NCI-H524 (cell line): ENCODE data around the gene DLGAP5.

Experiments
- DNase-seq, 2 experiments: peaks; one replicate each; lab custom pipeline; 2025; lab: John Stamatoyannopoulos, UW

Gene DLGAP5

DNA sequence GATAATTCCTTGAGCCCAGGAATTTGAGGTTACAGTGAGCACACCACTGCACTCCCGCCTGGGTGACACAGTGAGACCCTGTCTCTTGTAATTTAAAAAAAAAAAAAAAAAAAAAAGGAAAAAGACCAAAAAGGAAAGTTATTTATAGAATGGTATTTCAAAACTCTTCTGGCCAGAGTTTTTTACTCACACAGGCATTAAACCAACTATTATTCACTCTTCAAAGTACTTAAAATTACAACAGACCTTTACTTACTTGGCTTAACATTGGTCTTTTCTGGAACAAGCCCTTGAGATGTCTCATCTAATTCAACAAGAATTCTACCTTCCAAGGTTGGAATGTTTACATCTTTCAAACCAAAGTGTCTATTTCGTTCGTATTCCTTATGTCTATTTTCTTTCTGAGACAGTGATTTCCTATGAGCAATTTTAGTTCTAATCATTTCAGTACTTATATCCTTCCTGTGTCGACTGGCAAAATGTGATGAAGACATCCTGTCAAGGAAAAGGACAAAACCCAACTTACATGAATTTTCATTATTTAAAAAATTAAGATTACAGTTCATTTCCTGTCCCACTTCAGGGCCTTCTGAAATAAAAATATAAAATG lies 2.6 kb downstream of the DLGAP5 start:
- no peak for DNase-seq

DNA sequence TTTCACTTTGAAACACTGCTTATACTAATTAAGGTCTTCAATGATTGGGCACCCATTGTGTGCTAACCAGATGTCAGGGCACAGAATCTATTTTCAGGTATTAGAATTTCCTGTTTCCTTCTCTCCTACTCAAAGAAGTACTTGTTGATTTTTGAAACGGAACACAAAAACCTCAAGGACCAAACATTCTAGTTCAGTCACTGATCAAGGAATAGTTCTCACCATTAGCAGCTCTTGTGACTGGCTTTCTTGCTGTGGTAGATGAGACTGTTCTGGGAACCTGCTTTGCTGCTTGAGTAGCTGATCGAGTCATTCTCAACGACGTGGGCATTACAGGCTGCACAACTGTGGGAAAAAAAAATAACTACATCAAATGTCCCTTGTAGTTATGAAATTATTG lies 11.0 kb downstream of the DLGAP5 start:
- no peak for DNase-seq

DNA sequence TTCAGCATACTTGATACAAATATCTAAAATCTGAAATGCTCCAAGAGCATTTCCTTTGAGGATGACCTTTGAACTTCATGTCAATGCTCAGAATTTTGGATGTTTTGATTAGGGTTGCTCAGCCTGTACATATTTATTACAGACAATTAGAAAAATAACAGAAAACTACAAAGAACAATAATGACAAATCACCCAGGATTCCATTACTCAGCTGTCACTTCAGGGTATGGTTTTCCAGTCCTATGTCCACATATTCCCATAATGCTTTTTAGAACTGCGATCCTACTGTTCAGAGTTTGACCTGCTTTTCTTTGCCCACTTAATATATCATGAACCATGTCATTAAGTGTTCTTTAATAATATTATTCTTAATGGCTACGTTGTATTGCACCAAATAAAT lies 11.4 kb downstream of the DLGAP5 start:
- DNase-seq = no peak

DNA sequence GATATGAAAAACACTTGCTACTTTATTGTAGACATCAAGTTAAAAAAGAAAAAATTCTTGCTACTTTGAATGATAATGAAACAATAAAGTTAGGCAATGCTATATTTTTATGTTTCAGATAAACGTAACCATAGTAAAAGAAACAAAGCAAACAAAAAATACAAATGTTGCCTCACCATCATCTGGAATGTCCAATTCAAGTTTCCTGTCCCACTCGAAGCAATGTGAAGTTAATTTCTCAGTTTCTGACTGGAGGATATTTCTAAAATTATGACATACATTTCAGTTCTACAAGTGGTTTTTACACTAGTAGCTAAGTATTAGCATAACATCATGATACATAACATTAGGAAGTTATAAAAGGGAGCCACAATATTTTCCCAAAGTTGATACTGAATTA lies 20.9 kb downstream of the DLGAP5 start:
- no peak for DNase-seq

DNA sequence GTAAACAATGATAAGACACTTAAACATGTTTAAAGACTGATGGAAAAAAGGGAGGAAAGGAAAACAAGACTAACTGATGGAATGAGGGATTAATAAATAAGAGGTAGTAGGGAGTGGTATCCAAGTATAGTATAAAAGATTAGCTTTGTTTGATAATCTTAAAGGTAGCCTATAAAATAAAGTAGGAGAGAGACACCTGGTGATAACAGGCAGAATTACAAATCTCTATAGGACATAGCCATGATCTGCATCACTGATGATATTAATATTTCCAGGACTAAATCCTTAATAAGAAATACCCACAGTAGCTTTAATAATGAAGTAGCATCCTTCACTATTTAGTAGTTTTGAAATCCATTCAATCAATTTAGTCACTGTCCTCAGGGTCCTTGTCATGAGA lies 30.4 kb downstream of the DLGAP5 start:
- peak in 1 of 2 experiments; percentile 62 for DNase-seq

DNA sequence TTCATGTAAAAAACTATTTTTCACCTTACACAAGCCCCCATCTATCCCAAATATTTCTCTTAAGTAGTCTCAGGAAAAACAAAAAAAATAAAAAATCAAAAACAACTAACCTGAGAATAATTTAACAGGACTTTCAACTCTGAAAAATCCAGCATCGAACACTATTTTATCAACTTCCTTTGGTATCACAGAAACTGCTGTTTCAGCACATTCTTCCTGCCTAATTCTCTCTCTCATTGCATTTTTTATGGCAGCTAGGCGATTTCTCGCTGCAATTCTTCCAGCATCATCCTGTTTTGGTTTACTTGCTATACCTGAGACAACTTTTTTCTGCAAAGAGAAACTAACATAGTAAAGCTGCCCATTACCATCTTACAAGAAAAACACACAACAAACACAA lies 33.0 kb downstream of the DLGAP5 start:
- no peak for DNase-seq

DNA sequence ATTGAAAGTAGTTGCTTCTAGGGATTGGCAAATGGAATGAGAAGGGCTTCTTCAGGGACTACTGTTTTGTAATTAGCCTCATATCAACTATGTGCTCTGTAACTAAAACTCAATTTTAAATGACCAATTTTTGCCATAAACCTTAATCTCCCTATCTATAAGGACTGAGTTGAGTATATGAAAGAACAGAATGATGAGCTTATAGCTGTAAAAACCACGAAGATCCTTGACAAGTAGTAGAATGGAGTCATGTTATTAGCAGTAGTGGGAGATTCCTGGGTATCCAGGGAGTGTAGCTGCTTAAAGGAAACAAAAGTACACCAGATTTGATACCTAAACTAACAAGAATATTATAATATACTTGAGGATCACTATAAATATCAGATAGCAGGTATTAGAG lies 34.3 kb downstream of the DLGAP5 start:
- DNase-seq = no peak

DNA sequence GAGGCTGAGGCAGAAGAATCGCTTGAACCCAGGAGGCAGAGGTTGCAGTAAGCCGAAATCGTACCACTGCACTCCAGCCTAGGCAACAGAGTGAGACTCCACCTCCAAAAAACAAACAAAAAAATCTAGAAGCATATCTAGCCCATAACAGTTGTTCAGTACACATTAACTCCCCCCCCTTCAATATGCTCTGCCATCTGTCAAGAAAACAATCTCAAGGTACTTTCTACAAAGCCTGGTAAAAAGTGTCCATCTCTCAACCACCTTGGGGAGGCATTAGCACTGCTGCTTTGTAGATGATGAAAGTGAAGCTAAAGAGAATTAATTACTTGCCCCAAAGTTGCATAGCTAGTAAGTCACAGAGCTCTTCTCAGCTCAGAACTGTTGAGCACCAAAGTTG lies 37.4 kb downstream of the DLGAP5 start:
- DNase-seq = peak; percentile 90 to 98

DNA sequence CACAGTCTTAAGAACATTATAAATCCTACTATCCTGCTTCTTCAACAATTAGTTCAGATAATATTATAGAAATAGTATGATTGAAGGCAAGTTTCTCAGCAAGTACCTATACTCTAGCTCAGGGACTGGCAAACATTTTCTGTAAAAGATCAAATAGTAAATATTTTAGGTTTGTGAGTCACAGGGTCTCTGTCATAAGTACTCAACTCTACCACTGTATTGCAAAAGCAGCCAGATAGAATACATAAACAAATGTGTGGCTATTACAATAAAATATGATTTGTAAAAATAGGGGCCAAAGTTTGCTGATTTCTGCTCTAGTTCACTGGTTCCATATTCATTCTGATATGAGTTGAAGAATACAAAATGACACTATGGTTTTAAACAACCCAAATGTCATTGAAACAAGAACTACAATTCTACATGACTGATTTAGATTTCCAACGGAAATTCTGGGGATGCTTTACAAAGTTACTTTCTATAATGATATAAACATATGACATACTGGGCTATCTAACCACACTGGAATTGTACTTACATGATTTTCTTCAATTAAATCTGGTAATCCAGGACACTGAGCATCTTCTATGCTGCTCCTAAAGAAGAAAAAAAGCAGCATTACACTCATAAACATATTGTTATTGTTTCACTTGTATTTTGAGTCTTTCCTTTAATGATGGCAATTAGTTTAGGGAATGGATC lies 39.2 kb downstream of the DLGAP5 start:
- DNase-seq = no peak

DNA sequence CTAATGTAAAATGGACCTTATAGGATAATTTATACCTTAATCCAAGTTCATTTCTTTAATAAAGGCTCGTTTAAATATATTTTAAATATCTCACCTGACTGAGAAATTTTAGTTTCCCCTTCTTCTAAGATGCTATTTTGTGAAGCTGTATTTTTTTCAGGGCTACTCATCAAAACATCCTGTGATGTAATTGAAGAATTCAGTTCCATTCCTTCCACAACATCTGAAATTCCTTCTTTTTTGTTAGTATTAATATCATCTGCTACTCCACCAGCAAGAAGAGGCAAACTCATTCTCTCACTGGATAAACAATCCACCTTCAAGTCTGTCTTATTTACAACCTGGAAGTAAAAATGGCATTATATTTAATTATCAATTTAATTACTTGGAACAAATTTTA lies 39.8 kb downstream of the DLGAP5 start:
- no peak for DNase-seq

DNA sequence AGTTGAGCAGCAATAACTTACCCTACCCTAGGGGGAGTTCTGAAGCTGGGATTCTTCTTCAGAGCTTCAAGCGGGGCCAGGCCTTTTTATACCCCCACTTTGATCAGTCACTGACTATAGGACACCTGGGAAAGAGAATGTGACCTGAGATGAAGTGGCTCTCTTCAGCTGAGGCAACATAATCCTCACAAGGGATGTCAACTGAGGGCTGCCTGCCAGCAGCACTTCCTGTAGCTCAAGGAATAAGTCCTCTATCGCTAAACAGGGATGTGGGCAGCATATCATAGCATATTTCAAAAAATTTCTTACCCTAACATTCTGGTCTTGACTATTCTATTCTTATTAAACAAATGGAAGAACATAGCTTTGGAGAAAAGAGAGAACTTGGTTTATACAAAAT lies 45.0 kb downstream of the DLGAP5 start:
- no peak for DNase-seq

DNA sequence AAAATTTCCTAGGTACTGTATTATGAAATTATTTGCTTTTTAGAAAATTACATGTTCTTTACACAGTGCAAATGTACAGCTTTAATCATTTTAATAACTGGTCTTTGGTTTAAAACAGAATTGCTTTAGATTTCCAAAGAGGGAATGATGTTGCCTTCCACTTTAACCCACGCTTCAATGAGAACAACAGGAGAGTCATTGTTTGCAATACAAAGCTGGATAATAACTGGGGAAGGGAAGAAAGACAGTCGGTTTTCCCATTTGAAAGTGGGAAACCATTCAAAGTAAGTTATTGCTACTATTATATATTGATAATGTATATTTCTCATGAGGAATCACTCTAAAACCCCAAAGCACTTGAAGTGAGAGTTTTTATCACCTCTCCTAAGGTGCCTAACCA lies 48.9 kb downstream of the DLGAP5 start:
- DNase-seq = no peak

DNA sequence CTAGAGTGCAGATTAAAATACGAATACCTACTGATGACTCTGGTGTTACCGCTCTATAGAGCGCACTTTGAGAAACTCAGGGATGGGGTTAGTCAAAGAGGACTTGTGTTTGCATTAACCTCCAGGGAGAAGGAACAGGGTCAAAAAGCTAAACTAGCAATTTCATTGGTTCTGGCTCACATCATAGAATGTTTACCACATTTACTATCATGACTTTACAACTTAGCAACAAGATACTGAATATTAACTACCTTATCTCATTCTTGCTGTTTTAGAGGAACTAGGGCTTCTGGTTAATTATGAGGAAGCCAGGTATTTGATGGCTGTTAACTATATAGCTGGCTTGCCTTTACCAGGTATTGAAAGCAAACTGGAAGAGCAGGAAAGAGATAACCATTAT lies 49.6 kb downstream of the DLGAP5 start:
- no peak for DNase-seq

DNA sequence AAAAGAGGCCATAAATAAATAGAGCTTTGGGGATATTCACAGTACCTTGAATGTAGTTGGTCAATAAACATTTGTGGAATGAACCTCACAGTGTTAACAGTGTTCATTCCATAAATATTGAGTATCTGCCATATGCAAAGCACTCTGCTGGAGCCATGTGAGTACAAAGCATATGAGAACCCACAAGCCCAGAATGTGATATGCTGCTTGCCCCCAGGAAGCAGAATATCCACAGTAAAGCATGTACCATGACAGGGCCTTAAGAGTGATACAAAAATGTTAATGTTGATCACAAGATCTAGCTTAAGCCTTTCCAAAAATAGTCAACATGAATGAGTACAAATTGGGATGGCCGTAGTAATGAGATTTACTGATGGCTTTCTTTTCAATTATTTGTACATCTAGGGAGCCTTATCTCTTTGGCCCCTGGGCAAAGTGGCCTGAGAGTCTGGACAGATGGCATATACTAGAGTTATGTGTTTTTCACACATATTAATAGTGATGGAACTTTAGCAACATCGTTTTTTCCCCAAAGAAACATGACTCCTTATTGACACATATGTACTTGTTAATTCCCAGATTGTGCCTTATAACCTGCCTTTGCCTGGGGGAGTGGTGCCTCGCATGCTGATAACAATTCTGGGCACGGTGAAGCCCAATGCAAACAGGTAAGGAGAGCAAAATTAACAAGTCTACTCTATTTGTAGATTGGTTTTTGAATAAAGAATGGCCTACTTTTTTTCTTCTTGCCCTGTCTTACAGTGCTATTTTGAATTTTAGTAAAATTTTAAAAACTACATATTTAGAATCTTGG lies 51.5 kb downstream of the DLGAP5 start:
- no peak for DNase-seq

DNA sequence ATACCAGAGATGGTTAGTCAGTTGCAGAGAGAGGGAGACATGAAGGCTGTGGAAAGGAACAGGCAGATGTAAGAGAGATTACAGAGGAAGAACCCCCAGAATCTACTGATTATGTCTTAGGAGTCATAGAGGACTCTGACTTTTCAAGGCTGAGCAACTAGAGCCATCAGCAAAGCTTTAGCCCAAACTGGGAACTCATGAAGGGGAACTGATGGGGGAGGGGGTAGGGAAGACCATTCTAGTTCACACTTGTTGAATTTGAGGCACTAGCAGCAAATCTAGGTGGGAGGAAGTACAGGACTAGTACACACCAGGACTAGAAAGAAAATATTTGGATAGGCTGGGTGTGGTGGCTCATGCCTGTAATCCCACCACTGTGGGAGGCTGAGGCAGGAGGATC lies 52.2 kb downstream of the DLGAP5 start:
- DNase-seq = no peak

DNA sequence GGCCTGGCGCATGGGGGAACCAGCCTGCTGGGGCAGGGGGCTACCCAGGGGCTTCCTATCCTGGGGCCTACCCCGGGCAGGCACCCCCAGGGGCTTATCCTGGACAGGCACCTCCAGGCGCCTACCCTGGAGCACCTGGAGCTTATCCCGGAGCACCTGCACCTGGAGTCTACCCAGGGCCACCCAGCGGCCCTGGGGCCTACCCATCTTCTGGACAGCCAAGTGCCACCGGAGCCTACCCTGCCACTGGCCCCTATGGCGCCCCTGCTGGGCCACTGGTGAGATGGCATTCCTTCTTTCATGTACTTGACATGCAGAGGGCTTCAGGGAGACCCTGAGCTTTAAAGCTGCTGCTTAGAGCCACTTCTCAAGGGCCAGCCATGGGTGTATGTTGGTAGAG lies 53.3 kb downstream of the DLGAP5 start:
- DNase-seq = peak in 1 of 2 experiments; percentile 21

DNA sequence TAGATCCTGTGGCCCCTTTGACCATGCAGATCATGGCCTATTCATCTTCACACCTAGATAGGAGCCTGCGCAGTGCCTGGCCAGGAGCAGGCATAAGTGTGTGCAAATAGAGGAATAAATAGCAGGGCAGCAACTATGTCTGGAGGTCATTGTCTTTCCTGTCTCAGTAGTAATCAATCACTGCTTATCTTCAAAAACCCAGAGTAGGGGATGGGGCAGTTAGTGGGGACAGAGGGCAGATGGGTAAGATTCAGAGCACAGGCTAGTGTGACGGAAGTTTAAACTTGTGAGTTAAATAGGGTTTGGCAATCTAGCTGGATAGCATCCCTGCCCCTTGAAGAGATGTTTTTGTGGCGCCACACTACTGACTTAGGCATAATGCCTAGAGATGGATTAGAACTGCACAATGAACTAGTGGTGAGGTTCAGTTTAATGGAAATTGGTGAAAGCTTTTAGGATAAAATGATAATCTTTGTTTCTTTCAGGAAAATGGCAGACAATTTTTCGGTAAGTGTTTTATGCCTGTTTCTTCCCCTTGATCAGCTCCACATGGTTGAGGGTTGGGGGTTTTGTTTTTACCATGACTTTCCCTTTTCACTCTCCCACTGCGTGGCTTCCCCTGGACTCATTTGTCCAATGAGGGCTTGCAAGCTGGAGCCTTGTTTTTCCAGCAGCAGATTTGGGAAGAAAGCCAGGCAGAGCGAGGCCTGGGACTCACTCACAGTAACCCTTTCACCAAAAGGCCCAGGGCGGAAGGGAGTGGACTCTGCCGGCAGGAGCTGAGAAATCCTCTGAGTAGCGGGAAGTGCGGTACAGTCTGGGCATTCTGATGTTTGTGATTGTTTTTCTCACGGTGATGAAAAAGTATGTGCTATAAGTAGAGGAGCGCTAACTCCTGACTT lies 54.2 kb downstream of the DLGAP5 start:
- DNase-seq = no peak

DNA sequence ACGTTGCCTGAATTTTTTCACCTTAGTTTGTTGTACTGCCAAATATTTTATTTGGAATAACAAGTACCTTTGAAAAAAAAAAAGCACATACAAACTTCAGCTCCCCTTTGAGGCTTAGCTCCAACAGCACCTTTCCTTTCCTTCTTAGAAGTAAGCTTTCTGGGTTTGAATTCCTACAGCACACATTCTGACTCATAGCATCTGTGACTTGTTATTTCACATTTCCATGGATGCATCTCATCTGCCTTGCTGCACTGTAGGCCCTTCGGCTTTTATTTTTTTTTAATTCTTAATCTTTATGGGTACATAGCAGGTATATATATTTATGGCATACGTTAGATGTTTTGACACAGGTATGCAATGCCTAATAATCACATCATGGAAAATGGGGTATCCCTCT lies 55.1 kb downstream of the DLGAP5 start:
- no peak for DNase-seq

DNA sequence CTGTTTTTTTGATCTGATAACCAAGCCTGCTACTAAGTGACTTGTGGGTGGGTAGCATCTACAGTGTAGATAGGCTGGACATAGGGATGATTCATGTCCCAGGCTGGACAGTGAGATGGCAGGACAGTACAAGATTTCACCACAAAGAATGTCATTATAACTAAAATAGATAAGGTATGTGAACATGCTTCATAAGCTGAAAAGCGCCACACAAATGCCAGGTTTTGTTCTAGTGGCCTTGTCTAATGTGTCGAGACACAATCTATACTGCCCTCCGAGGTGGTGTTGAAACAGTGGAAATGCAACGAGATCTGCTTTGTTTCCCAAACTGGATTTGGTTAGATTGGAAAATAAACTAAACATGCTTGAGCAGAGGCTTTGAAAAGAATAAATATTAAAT lies 58.0 kb downstream of the DLGAP5 start:
- DNase-seq = peak in 1 of 2 experiments; percentile 19

DNA sequence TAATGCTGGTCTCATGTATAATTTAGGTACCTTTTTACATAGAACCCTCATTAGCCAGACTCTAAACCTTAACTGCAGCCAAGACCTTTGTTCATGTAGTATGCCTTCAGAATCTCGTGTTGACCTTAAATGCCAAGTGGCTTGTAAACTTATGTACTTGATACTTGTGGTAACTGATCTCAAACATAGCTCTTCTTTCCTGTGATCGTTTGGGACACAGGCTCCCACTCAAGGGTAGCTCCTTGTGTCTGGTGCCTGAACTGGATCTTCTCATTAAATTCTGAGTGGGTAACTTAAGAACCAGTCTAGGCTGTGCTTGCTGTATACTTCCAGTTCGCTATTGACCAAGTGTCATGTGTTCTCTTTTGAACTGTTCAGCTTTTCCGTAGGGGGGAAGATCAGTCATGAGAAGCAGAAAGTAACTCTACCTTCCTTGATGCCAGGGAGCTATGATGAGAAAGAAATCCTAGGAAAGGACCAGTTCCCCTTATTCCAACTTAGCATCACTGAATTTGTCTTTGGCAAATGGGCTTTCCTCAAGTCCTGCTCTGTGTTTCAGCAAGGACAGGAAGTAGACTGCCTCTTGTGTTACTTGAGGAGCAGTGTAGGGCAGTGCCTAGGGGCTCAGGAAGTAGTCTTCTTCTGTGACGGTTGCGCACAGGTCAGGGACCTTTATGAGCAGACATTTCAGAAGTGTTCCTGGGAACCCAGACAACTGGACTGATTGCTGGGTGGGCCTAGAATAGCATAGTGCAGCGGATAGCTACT lies 59.8 kb downstream of the DLGAP5 start:
- no peak for DNase-seq

DNA sequence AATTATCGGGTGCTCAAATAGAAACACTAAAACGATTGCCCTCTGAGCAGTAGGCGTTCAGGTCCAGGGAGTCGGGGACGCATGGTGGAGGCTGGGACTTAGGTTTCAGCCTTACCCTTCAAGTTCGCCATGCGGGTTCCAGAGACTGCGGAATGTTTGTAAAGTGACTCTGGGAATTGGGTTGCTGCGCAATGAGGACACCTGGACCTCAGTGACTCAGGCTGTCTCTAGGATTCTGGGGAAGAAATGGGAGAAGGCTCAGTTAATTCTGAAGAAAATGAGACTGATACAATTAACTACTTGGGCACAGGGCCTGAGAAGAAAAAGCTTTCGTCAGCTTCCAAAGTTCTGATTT lies 61.2 kb downstream of the DLGAP5 start:
- DNase-seq = peak in 1 of 2 experiments; percentile 45
